Activated effector memory CD4-positive, alpha-beta T cell treated with Interleukin-2 at 50 U/mL for 16 hours (primary cell): ENCODE results near the gene SERPINB7.
A peak's percentile ranks its signal among the peaks of the same experiment; 100 is the strongest.

ENCODE experiments used
- DNase-seq: peaks from one replicate; pipeline ENCODE4 v3.0.0-alpha.2; 2020

Gene SERPINB7

GRCh38 chr18:63788447-63789096 lies 13.4 kb downstream of the SERPINB7 start:
- peak; percentile 2 for DNase-seq

DNA sequence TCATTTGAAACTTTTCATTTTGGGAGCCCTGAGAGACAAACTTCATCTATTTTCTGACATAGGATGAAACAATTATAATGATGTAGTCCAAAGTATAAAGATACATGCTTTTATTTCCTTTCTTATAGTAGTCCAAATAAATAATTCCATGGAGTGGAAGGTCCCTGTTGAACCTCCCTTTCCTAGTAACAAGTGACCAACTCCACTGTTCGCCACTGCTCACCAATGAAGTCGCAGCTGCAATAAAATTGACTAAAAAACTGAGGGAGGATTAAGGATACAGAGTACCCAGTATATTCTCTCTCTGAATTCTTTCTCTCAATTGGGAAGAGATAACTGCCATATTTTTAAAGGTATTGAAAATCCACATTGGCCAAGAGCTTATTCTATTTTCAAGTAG lies 14.1 kb downstream of the SERPINB7 start:
- DNase-seq, result no peak

DNA sequence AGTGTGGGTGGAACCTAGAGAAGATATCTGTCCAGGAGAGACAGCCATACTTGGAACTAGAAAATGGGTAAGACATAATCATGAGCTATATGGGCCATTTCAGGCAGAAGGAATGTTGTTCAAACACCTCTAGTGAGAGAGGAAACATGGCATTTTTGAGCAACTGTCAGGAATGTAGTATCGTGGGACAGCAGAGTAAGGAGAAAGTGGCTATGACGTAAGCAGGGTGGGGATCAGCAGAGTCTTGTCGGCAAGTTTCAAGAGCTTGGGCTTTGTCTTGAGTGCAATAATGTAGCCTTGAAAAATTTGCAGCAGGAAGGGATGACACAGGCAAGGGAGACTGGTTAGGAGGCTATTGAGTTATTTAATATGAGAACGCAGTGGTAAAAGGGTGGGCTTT lies 20.4 kb downstream of the SERPINB7 start:
- no peak for DNase-seq

GRCh38 chr18:63799189-63799588 lies 24.0 kb downstream of the SERPINB7 start:
- DNase-seq, result no peak

DNA sequence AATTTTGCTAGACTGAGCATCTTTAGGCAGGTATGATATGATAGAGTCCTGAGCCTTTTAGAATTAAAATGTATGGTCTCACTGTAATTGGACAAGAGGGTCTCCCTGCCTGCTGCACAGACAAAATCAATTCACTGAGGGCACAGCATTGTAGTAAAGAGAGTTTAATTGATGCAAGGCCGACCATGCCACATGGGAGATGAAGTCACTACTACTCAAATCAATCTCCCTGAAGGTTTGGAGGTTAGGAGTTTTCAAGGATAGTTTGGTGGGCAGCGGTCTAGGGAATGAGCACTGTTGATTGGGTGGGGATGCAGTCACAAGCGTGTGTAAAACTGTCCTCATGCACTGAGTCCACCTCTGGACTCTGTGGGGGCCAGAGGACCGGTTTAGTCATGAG lies 26.1 kb downstream of the SERPINB7 start:
- no peak for DNase-seq

GRCh38 chr18:63808125-63808524 lies 32.9 kb downstream of the SERPINB7 start:
- no peak for DNase-seq

DNA sequence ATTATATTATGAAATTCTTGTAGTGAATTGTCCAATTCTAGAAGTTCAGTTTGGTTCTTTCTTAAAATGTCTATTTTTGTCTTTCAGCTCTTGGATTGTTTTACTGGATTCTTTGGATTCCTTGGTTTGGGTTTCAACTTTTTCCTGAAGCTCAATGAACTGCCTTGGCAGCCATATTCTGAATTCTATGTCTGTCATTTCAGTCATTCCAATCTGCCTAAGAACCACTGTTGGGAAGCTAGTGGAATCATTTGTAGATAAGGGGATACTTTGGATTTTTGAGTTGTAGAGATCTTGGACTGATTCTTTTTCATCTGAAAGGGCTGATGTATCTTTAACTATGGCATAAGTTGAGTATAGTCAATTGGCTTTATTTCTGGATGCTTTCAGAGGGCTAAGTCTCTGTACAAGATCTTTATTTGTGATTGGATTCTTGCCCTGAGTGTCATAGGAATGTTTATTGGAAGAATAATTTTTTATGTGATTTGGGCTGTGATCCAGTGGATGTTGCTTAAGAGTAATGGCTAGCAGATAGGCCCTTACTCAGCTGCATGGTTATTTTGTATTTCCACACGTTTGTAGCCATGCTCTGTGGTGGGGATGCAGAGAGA lies 42.3 kb downstream of the SERPINB7 start:
- DNase-seq, result no peak

DNA sequence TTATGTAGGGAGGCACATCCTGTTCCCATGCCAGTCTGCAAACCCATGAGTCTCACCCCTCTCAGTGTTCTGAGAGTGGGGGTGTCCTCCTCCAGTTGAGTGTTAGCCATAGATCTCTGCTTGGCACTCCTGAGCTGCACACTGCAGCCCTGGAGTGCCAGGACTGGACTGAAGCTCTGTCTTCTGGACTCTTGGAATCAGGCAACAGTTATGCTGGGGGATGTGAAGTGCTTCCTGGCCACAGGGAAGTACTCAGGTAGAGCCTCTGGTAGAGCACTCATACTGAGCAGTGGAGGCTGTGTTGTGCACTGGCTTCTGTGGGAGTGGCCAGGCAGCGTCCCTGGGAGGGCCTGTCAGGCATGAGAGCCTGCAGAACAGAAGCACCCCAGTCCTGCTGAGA lies 43.0 kb downstream of the SERPINB7 start:
- no peak for DNase-seq

- DNase-seq, result no peak
Observed at GRCh38 chr18:63819786-63820185, 44.6 kb downstream of the SERPINB7 start.

- no peak for DNase-seq
Observed at GRCh38 chr18:63820694-63821093, 45.5 kb downstream of the SERPINB7 start.

DNA sequence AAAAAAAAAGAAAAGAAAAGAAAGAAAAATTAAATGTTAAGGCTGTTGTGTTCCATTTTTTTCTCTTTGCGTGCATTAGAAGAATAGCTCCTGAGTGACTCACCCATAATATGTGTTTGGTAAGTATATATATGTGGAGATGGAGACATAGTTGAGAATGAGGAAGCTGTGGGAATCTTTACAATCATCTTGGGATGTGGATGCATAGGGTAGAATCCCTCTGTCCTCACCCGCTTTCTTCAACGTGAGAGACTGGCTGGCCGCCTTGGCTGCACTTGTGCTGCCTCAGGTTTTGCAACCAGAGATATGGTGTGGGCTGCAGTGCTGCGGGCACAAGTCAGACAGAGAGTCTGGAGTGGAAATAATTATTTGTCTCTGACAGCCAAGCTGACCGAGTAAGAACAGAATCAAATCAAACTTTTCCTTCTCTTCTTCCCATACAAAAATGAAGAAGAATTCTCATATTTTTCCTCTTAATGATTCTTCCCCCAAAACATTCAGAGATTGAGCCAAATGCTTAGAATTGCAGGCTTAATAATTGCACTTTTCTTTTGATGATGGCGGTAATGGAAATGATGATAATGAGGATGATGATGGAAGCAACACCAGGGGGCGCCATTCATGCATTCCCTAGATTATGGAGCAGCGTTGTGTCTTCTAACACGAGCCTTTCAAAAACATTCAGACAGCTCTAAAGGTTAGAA lies 48.5 kb downstream of the SERPINB7 start:
- DNase-seq, result no peak

DNA sequence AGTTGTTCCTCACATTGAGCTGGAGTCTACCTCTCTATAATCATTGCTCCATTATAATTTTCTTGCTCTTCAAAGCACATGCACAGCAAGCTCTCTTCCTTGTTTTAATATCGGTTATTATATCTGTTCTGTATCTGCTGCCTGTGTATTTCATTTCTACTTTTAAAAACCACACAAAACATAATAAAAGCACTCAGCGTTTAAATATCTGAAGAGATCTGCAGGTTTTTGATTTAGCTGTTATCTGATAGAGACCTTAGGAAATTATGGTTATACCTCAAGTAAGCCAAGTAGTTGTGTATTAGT lies 49.0 kb downstream of the SERPINB7 start:
- DNase-seq, result no peak

- DNase-seq, result no peak
Observed at GRCh38 chr18:63828120-63828519, 52.9 kb downstream of the SERPINB7 start.

GRCh38 chr18:63828656-63829055 lies 53.4 kb downstream of the SERPINB7 start:
- DNase-seq, result no peak

DNA sequence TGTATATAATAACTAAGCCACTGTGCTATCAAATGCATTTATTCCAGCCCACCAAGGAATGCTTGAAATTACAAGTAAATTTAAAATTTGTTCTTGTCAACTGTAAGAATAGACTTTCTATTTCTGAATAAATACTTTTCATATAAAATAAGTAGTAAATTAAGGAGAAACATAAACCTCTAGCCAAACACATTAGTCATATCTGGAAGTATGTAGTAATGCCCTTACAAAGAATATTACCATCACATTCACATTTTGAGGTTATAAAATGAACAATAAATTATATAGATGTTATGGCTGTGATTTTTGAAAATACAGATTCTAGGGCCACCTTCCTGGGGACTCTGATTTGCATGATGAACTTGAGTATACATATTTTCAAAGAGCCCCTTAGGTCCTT lies 54.7 kb downstream of the SERPINB7 start:
- no peak for DNase-seq

DNA sequence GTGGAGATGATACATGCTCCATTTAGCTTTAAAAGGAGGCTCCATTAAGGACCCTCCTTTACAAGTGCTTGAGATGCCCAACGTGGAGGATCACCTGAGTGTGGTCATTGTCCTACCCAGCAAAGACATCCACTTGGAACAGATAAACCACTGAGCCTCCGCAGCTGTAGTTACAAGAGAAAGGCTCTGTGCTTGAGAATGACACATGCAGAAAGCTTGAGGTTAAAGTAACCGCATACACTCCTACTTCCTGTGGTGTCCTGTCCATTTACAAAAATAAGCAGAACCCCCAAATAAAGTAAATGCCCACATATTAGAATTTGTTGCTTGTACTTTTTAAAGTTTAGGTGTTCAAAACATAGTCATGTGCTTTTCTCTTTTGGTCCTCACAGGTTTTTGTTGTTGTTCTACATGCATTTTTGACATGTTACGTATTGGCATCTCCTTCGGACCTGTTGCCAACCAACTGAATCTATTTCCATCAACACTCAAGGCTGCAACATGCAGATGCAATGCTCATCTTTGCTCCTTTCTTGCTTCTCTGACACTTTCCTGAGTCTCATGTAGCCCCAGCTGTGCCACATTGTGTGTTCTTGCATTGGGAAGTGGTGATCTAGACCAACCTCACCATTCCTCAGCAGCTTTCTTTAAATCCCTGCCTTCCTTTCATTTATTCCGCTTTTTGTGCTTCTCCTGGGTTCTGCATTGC lies 56.0 kb downstream of the SERPINB7 start:
- DNase-seq, result no peak

DNA sequence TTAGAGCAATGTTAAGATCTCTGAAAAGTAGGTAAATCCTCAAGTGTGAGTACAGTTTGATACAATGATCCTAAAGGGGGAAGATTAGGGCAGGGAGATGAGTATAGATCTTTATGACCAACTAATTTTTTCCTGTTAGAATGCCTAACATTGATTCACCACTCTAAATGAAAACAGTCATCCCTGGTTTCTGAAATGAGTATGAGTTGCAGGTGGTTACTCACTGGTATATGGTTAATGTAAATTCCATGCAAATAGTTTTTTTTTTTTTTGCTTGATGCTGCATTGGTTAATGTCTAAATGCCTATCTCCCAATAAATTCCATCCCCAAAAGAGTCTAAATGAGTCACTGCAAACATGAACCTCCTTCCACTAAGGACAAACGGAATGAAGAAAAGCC lies 57.3 kb downstream of the SERPINB7 start:
- no peak for DNase-seq

- DNase-seq, result no peak
Observed at GRCh38 chr18:63834471-63835113, 59.4 kb downstream of the SERPINB7 start.

- DNase-seq, result no peak
Observed at GRCh38 chr18:63836456-63836855, 61.2 kb downstream of the SERPINB7 start.

DNA sequence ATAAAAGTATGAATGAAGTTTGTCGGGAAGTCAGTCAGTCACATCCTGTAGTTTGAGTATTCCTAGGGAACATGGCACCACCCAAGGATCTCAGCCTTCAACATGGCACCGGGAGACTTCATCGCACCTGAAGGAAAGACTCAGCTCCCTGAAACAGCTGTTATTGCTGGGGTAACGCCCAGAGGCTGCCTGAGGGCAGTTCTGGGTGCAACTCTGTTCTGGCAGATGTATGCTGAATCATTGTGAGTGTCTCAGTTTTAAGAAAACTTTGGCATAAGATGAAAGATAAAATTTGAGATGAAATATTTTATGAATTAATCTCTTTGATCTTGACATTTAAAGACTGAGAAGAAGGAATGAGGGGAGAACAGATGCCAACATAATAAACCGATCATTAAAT lies 62.4 kb downstream of the SERPINB7 start:
- DNase-seq, result no peak

- no peak for DNase-seq
Observed at GRCh38 chr18:63843008-63843407, 67.8 kb downstream of the SERPINB7 start.

GRCh38 chr18:63844254-63844653 lies 69.0 kb downstream of the SERPINB7 start:
- no peak for DNase-seq

DNA sequence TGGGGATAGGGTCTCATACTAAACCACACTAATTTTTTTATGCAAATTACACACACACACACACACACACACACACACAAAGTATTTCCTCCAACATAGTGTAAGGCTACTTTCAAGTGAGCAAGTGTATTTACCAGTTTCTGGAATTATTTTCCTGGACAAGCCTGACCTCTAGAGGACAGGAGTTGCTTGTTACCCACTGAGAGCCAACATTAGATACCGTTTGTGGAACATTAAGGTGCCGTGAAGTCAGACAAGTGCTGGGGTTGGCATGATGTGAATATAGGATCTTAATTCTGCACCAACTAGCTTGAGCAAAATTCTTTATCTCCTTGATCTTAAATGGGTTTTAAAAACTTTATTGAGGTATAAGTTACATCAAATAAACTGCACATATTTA lies 72.9 kb downstream of the SERPINB7 start:
- DNase-seq, result no peak

DNA sequence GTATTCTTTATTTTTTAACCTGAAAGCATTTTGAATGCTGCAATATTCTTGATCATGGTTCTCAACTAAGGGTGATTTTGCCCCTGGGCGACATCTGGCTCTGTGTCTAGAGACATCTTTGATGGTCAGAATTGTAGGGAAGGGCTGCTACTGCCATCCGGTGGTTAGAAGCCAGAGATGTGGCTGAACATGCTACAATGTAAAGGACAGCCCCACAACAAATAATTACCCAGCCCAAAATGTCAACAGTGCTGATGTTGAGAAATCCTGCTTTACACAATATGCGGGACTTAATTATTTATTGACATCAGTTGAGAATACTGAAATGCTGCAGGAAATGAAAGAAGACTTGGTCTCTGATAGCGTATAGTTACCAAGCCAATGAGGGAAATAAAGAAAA lies 74.8 kb downstream of the SERPINB7 start:
- DNase-seq, result no peak
